Measurements from ENCODE around the gene ENGASE.

ENGASE gene

DNA sequence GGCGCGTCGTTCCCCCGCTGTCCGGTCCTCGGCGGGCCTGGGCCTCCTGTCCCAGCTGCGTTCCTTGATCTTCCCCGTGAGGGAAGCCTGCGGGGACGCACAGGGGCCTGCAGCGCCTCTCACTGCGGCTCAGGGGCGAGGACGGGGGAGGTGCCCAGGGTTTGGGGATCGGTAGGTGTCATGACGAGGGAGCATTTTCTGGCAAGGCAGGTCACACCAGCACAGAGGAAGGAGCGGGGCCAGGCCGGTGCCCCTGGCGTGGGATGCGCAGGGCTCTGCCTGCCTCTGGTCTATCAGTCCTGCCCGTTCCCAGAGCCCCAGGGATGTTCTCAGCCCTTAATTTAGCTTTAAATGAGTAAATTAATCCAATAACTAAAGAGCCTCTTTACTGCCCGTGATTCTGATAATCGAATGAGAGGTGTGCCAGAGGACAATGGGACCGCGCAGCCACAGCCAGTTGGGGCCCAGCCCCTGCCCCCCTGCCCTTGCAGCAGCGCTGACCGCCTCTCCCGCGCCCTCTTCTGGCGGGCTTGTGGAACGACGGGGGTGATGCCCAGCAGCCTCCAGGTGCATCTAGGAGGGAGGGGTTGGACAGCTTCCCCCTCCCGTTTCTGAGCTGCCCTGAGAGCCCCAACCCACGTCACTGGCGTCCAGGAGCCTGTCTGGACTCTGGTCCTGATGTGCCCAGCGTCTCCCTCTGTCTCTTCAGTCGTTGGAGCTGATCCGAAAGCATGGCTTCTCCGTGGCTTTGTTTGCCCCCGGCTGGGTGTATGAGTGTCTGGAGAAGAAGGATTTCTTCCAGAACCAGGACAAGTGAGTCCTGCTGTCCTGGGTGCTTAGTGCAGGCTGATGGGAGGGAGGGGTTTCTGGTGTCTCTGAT is 7.9 kb downstream of the ENGASE start:
- CTCF ChIA-PET: interaction anchor here (0.8 to 1.5 kb wide), 4 partner anchors 15 to 311 kb away, joined by 3 to 4 read pairs (median 3); no protein-coding TSS in a partner anchor
- TF ChIP-seq LEF1 (IDR thresholded peaks at IDR 0.05; ENCODE audit: borderline replicate concordance): no peak
- TF ChIP-seq SUZ12 (IDR thresholded peaks at IDR 0.05): no peak
- TF ChIP-seq PKNOX1 (IDR thresholded peaks at IDR 0.05): no peak
- TF ChIP-seq L3MBTL2 (conservative IDR thresholded peaks at IDR 0.05): no peak
- 0 out of 2 replicates have a peak, but pooled peaks have one; percentile 5 for TF ChIP-seq HDGF (IDR thresholded peaks at IDR 0.05; ENCODE audit: borderline replicate concordance)
- TF ChIP-seq TARDBP (IDR thresholded peaks at IDR 0.05): no peak
- no peak for TF ChIP-seq ELF4 (IDR thresholded peaks at IDR 0.05)
- peak; percentile 81 for DNase-seq (ENCODE audit: extremely low spot score)
- POLR2A ChIA-PET: no interaction called here

GRCh38 chr17:79083191-79083971 is 8.8 kb downstream of the ENGASE start:
- DNase-seq (ENCODE audit: extremely low spot score): no peak
- TF ChIP-seq SP1 (IDR thresholded peaks at IDR 0.05) (no peak), ARNT (IDR thresholded peaks at IDR 0.05) (no peak), HDGF (IDR thresholded peaks at IDR 0.05; ENCODE audit: borderline replicate concordance) (no peak), ZNF384 (IDR thresholded peaks at IDR 0.05) (no peak), NFRKB (IDR thresholded peaks at IDR 0.05) (no peak), CTBP1 (IDR thresholded peaks at IDR 0.05; ENCODE audit: borderline replicate concordance) (no peak), TARDBP (IDR thresholded peaks at IDR 0.05) (no peak), L3MBTL2 (conservative IDR thresholded peaks at IDR 0.05) (no peak), SUZ12 (IDR thresholded peaks at IDR 0.05) (no peak), FOXA1 (IDR thresholded peaks at IDR 0.05) (no peak), PKNOX1 (IDR thresholded peaks at IDR 0.05) (no peak), LEF1 (IDR thresholded peaks at IDR 0.05; ENCODE audit: borderline replicate concordance) (no peak), ELF4 (IDR thresholded peaks at IDR 0.05) (no peak), BHLHE40 (IDR thresholded peaks at IDR 0.05; ENCODE audit: borderline replicate concordance) (no peak)
- ChIA-PET POLR2A (no interaction called here), CTCF (interaction anchor here (0.7 to 1.5 kb wide), 4 partner anchors 16 to 283 kb away, joined by 3 to 4 read pairs (median 3); no protein-coding TSS in a partner anchor)

DNA sequence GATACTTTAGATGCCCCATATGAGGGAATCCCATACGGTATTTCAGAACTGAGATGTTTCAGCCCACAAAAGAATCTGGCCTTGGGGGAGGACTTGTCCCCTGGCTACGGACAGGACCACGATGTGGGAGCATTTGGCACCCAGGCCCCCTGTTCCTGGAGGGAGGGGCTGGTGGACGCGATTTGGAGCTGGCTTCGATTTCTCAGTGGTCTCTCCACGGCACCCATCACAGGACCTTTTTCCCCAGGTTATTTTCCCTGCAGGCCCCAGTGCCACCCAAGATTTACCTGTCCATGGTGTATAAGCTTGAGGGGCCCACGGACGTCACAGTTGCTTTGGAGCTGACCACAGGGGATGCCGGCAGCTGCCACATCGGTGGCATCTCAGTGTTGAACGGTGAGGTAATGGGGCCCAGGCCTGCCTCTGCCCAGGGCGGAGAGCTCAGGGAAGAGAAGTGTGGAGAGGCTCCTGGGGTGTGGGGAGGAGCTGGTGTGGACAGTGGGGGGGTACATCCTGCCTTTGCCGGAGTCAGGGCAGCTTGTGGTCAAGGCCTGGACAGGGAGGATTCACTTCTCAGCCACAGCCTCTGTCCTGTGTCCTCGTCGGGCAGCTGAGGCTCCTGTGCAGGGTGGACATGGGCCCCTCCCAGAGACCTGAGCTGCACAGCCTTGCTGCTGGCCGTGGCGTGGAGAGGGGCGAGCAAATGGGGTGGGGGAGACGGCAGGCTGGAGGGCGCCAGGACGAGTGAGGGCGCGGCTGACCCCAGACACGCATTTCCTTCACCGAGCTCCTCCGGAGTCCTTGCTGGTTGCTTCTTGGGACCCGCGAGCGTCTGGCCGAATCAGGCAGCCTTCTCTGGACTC is 9.9 kb downstream of the ENGASE start:
- CTCF ChIA-PET: interaction anchor here (1.0 kb wide), 2 partner anchors 24 to 39 kb away, joined by 3 to 5 read pairs; no protein-coding TSS in a partner anchor
- TF ChIP-seq PKNOX1 (IDR thresholded peaks at IDR 0.05) (no peak), FOXK2 (IDR thresholded peaks at IDR 0.05) (no peak), FOXA1 (IDR thresholded peaks at IDR 0.05) (no peak), NFRKB (IDR thresholded peaks at IDR 0.05) (no peak), BHLHE40 (IDR thresholded peaks at IDR 0.05; ENCODE audit: borderline replicate concordance) (no peak), HDGF (IDR thresholded peaks at IDR 0.05; ENCODE audit: borderline replicate concordance) (no peak), LEF1 (IDR thresholded peaks at IDR 0.05; ENCODE audit: borderline replicate concordance) (no peak), CTBP1 (IDR thresholded peaks at IDR 0.05; ENCODE audit: borderline replicate concordance) (no peak), SUZ12 (IDR thresholded peaks at IDR 0.05) (no peak), ARNT (IDR thresholded peaks at IDR 0.05) (no peak), SP1 (IDR thresholded peaks at IDR 0.05) (no peak), ELF4 (IDR thresholded peaks at IDR 0.05) (no peak), TARDBP (IDR thresholded peaks at IDR 0.05) (no peak), ZNF384 (IDR thresholded peaks at IDR 0.05) (no peak), FOXM1 (IDR thresholded peaks at IDR 0.05; ENCODE audit: borderline replicate concordance) (no peak), L3MBTL2 (conservative IDR thresholded peaks at IDR 0.05) (no peak)
- POLR2A ChIA-PET: interaction anchor here (0.9 to 1.5 kb wide), 2 partner anchors 10 to 51 kb away, joined by 3 to 7 read pairs; partner anchors contain the start of gene ENGASE
- no peak for DNase-seq (ENCODE audit: extremely low spot score)

DNA sequence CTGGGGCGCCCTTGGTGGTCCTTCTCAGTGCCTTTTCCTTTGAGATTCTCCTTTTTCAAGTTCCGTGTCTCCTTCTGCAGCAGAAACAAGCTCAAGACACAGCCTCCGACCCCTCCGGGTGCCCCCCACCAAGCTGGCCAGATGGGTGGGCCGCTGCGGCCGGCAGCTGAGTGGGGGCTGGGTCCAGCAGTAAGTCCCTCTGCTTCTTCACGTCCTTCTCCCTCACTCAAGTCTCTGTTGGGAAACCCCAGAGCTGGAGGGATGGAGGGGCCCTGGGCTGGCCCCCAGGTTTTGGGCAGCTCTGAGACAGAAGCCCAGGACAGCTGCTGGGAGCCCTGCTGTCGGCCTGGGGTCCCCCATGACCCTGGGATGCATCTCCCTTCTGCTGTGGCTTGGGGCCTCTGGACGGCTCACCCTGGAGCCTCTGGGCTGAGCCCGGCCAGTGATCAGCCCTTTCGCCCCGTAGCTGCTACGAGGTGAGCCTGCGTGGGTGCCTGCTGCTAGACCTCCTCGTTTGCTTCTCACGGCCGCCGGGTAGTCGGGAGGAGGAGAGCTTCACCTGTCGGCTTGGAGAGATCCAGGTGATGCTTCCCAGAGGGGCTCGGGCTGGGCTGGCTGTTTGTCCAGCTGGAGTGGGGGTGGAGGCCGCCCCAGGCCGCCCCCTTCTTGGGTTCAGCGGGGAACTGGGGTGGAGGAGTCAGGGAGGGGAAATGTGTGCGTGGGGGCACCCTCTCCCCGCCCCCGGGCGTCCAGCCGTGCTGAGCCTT is 10.7 kb downstream of the ENGASE start:
- ChIA-PET CTCF (interaction anchor here (1.0 to 1.6 kb wide), 4 partner anchors 23 to 306 kb away, joined by 3 to 9 read pairs (median 6); no protein-coding TSS in a partner anchor), POLR2A (interaction anchor here (0.9 to 1.5 kb wide), 2 partner anchors 11 to 50 kb away, joined by 3 to 7 read pairs; partner anchors contain the start of gene ENGASE)
- DNase-seq (ENCODE audit: extremely low spot score): no peak
- TF ChIP-seq ELF4 (IDR thresholded peaks at IDR 0.05) (no peak), FOXK2 (IDR thresholded peaks at IDR 0.05) (no peak), CTBP1 (IDR thresholded peaks at IDR 0.05; ENCODE audit: borderline replicate concordance) (no peak), ARNT (IDR thresholded peaks at IDR 0.05) (no peak), TARDBP (IDR thresholded peaks at IDR 0.05) (no peak), NFRKB (IDR thresholded peaks at IDR 0.05) (no peak), BHLHE40 (IDR thresholded peaks at IDR 0.05; ENCODE audit: borderline replicate concordance) (no peak), LEF1 (IDR thresholded peaks at IDR 0.05; ENCODE audit: borderline replicate concordance) (no peak), FOXM1 (IDR thresholded peaks at IDR 0.05; ENCODE audit: borderline replicate concordance) (no peak), SP1 (IDR thresholded peaks at IDR 0.05) (no peak), PKNOX1 (IDR thresholded peaks at IDR 0.05) (no peak), L3MBTL2 (conservative IDR thresholded peaks at IDR 0.05) (no peak), SUZ12 (IDR thresholded peaks at IDR 0.05) (no peak), ZNF384 (IDR thresholded peaks at IDR 0.05) (no peak), HDGF (IDR thresholded peaks at IDR 0.05; ENCODE audit: borderline replicate concordance) (no peak), FOXA1 (IDR thresholded peaks at IDR 0.05) (no peak)
